ENCODE results near the gene RDH11.

DNA sequence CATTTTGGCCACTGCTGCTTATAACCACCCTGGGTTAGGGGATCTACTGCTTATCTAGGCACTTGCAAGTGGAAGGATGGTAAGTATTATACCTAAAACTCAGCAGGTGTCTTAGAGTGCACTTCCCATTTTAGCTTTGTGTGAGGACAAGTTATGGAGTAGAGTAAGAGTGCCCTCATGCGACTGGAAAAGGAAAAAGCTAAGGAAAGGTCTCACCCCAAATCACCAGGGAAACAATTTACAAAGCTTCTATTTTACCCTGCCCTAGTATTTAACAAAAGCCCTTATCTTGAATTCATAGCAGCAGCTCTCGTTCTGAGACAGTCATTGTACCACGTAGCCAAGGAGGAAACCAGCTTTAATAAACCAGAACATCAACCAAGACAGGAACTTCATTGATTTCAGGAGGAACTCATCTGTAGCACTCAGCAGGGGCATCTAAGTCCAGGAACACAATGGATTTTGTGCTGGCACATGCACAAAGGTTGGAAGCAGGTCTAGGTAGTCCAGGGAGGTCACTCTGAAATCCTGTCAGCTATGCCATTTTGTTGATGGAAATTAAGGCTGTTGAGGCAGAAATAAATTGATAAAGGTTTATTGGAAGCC is 9.0 kb upstream of the RDH11 start:
- TF ChIP-seq POLR2AphosphoS5 (IDR thresholded peaks at IDR 0.05; ENCODE audit: low read depth, low read length): no peak
- no peak for TF ChIP-seq CEBPB (IDR thresholded peaks at IDR 0.05; ENCODE audit: low read depth)
- TF ChIP-seq YY1 (IDR thresholded peaks at IDR 0.05; ENCODE audit: extremely low read depth, insufficient replicate concordance, low read depth, low read length): no peak
- TF ChIP-seq EZH2phosphoT487 (IDR thresholded peaks at IDR 0.05; ENCODE audit: borderline replicate concordance): no peak
- TF ChIP-seq, protein P1, sequence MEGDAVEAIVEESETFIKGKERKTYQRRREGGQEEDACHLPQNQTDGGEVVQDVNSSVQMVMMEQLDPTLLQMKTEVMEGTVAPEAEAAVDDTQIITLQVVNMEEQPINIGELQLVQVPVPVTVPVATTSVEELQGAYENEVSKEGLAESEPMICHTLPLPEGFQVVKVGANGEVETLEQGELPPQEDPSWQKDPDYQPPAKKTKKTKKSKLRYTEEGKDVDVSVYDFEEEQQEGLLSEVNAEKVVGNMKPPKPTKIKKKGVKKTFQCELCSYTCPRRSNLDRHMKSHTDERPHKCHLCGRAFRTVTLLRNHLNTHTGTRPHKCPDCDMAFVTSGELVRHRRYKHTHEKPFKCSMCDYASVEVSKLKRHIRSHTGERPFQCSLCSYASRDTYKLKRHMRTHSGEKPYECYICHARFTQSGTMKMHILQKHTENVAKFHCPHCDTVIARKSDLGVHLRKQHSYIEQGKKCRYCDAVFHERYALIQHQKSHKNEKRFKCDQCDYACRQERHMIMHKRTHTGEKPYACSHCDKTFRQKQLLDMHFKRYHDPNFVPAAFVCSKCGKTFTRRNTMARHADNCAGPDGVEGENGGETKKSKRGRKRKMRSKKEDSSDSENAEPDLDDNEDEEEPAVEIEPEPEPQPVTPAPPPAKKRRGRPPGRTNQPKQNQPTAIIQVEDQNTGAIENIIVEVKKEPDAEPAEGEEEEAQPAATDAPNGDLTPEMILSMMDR (IDR thresholded peaks at IDR 0.05 in 2 of 3, conservative IDR thresholded peaks at IDR 0.05 in 1 of 3; ENCODE audit: borderline replicate concordance in 1 of 3, insufficient read depth in 1 of 3, low read depth in 2 of 3, low read length in 2 of 3): peak; percentile 71 to 84 (median 83)
- no peak for TF ChIP-seq SRF (IDR thresholded peaks at IDR 0.05; ENCODE audit: low read depth)
- TF ChIP-seq SP1 (IDR thresholded peaks at IDR 0.05; ENCODE audit: low read depth): no peak
